ENCODE results near the gene ACO2.
"Not testable (repeated sequence)": the region's sequence is repeated elsewhere in the genome, so short reads cannot be mapped to it uniquely, and the experiment has no call there.

The ACO2 gene

DNA sequence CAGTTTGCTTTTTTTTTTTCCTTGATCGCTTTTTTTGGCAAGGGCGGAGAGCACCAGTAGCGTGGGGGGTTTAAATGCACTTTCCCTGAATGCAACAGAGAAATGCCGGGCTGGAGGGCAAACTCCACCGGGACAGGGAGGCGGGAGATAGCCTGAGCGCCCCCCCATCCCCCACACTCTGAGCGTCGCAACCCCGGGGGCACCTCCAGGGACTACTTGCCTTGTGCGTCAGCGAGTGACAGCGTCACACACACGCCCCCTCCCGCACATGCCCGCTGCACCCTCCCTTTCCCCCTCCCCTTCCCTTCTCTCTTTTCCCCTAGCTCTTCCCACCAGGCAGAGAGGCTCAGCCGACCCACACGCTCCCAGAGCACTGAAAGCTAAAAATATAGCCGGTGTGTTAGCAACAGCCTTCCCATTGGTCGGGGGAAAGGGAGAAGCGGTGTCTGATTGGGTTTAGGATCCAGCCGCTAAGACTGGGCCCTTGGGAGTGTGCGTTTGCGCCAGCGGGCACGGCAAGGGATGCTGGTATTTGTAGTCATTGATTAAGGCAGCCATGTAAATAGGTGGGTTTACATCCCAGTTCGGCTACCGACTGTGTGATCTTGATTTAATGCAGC, 20.6 kb upstream of the ACO2 start:
- peak; percentile 97 for DNase-seq

DNA sequence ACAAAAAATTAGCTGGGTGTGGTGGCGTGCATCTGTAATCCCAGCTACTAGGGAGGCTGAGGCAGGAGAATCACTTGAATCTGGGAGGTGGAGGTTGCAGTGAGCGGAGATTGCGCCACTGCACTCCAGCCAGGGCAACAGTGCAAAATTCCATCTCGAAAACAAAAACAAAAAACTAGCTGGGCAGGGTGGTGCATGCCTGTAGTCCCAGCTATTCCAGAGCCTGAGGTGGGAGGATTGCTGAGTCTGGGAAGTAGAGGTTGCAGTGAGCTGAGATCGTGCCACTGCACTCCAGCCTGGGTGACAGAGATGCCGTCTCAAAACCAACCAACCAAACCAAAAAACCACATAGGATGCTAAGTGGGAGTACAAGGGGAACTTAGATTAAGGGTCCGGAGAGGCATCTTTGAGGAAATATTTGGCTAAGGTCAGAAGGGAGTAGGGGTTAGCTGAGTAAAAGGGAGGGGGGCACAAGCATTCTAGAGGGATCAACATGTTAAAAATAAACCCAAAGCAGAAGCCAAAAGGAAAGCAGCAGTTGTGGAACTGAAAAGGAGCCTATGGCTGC, 10.7 kb upstream of the ACO2 start:
- no peak for DNase-seq

DNA sequence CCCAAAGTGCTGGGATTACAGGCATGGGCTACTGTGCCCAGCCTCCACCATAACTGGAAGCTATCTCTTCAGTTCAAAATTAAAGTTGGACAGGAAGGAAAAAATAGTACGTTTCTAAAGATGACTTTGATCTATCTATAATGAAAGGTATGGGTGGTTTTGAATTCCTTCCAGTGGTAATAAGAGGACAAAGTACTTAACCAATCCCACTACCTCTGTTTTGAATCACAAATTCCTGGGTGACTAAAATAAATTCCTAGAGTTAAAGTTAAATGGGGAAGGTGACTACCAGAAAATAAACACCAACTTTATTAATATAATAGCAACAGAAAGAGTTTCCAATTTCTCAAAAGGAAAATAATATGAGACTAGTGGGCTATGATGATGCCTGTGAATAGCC, 9.5 kb upstream of the ACO2 start:
- DNase-seq = no peak

DNA sequence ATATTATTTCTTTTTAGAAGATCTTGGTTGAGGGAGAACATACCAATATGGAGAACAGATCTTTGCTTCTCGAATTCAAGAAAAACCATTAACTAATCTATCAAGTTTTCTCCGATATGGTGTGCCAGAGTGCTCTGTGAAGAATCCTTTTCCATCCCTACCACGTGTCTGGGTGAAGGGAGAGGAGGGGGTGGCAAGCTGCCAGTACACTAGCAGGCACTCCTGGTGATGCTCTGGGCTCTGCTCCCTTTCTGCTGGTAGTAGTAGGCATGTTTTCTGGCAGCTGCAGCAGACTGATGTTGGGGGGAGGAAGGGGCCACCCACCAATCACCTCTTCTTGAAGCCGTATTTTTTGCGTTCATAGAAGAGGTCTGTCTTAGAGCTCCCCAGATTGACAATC, 8.8 kb upstream of the ACO2 start:
- not testable (repeated sequence) for DNase-seq

DNA sequence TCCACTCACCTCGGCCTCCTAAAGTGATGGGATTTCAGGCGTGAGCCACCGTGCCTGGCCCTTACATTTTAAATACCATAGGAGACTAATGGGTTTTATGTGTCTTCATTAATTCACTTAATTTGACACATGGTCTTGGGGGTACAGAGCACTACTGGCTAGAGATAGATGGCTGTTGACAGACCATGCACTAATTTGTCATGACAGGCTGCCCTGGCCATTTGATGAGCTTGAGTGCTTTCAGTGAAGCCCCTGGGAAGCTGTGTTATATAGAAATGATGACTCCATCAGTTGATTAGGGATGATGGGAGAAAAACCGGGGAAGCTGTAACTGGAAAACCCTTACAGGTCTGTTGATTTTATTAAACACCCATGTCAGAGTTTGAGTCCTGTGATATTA, 7.0 kb upstream of the ACO2 start:
- DNase-seq = no peak

DNA sequence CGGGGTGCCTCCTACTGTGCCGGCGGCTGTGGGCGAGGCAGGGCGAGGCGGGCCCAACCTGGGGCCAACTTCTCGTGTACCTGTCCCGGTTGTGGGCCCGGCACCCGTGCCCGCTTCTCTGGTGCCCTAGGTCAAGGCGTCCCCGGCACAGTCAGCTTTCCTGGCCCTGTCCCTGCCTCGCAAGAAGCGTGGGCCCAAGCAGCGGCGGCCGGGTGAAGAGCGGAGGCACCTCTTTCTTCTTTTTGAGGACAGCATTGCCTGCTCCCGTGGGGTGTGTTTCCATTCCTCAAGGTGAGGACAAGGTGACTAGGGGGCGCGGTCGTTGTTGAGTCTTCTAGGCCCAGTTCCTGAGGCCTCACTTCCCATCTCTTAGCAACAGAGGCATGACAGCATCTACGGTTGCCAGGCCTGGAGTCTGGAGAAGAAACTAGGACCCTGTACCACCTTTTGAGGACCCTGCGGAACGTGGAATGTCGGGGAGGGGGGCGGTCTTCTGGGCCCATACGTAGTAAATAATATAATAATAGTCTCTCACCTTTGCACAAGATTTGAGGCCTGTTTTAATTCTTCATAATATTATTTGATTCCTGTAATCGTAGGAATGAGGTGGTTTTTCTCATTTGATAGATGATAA, 418 bp downstream of the ACO2 start:
- no peak for DNase-seq

DNA sequence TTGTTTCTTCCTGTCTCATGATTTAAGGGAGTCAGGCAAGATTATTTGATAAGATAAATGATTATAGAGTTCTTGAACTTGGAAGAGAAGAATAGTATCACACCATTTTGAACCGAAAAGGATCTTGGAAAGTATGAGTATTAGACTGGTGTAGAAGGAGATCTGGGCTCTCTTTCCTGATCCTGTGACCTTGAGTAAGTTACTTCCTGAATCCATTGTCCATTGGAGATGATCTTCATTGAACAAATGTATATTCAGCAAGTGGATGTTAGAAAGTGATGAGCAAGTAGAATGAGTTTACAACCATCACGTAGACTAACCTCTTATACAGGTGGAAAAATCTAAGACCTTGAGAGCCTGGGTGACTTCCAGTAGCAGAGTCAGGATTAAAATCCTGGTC, 2.0 kb downstream of the ACO2 start:
- no peak for DNase-seq

DNA sequence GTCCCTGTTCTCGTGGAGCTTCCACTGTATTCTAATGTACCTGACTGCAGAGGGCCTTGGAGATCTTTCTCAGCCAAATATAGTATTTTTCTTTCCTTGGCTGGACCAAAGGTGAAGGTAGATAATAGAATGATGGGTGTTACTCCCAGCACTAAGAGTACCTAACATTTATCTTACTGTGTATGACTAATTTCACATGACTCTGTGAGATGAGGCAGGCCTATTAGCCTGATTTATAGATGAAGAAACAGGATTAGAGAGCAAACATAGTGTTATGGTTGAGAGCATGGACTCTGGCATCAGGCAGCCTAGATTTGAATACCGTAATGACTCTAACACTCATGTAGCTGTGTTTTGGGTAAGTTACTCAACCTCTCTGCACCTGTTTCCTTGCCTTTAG, 2.7 kb downstream of the ACO2 start:
- DNase-seq = no peak

DNA sequence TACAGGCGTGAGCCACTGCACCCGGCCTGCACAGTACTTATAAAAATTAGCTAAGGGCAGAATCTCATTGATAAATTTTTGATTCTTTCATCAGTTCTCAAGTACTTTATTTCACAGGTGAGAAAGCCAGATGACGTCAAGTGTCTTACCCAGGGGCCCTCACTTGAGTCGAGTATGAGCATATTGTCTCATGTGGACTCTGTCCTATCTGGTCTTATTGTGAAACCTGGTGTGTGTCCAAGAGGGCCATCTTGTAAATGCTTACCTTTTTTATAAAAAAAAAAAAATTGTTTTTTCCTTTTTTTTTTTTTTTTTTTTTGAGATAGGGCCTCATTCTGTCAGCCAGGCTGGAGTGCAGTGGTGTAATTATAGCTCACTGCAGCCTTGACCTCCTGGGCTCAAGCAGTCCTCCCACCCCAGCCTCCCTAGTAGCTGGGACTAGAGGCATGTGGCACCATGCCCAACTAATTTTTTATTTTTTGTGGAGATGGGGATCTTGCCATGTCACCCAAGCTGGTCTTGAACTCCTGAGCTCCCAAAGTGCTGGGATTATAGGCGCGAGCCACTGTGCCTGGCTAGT, 6.0 kb downstream of the ACO2 start:
- no peak for DNase-seq

DNA sequence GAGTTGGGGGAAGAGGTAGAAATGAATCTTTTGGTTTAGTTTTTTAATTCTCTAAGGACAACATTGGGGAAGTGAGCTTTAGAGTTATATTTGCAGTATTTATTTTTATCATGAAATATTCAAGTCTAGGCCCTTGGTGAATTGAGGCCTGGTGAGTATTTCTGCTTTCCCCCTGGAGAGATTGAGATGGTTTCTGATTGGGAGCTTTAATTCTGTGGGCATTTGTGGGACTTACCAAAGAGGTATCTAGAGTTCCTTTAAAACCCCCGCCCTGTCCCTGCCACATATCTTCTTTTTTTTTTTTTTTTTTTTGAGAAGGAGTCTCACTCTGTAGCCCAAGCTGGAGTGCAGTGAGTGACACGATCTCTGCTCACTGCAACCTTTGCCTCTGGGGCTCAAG, 9.6 kb downstream of the ACO2 start:
- no peak for DNase-seq

DNA sequence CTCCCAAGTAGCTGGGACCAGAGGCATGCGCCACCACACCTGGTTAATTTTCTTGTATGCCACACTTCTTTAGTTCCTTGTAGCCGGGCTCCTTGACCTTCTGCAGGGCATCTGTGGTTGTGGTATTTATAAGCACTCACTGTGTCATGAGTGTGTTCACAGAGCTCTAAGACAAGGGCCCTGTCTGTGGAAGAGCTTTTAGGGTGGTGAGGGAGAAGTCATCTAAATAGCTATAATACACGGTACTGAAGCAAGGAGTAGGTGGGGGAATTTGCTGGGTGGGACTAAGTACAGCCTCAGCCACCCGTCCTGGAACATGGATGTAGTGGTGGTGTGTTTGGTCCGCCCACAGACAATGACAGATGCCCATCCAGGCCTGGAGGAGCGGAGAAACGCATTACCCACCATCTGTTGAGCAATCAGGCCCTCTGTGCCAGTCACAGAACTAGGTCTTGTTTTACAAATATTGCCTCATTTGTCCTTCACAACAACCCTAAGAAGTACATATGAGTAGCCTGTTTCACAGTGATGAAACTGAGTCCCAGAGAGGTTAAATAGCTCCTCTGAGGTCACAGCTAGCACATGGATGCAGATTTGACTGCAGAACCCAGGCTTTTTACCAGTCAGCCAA, 10.1 kb downstream of the ACO2 start:
- DNase-seq = no peak

DNA sequence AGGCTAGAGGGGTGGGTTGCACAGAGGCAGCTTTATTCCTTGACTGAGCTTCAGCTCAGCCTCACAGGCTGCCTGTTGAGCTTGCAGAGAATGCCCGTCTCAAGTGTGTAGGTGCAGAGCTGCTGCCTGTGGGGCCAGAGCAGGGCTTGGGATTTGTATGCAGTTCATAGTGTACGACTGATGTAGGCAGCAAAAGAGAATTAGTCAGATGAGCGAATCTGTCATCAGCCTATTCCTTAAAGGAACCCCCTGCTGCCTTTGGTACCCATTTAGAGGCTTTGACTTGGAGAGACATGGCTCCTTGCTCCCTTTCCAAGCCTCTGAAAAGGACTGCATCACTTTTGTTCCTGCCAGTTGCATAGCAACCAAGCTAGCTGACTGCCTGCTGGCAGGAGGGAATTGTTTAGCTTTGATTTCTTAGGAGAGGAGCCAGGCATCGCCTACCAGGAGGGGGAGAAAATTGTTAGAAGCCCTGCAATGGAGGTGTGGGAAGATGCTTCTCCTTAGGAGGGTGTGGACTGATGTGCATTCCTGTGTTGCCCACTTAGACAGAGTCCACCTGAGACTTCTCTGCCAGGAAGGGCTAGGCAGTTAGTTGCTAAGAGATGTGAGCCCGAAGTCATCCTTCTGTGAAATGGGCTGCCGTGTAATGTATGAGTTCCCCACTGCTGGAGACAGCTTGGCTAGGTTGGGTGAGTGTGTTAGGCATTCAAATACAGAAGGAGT, 10.9 kb downstream of the ACO2 start:
- DNase-seq = no peak

DNA sequence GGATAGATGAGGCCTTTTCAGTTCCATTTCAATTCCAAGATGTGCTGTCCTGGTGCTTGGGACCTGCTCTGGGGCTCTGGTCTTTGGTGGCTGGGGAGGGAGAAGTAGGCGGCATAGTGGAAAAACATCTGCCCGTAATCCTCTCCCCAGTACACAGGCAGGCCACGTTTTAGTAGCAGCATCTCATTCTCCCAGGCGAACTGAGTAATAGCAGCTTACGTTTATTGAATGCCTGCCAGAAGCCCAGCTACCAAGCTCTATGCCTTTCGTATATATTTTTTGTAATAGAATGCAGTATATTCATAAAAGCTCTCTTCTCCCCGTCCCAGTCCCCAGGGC, 11.4 kb downstream of the ACO2 start:
- peak; percentile 62 for DNase-seq

DNA sequence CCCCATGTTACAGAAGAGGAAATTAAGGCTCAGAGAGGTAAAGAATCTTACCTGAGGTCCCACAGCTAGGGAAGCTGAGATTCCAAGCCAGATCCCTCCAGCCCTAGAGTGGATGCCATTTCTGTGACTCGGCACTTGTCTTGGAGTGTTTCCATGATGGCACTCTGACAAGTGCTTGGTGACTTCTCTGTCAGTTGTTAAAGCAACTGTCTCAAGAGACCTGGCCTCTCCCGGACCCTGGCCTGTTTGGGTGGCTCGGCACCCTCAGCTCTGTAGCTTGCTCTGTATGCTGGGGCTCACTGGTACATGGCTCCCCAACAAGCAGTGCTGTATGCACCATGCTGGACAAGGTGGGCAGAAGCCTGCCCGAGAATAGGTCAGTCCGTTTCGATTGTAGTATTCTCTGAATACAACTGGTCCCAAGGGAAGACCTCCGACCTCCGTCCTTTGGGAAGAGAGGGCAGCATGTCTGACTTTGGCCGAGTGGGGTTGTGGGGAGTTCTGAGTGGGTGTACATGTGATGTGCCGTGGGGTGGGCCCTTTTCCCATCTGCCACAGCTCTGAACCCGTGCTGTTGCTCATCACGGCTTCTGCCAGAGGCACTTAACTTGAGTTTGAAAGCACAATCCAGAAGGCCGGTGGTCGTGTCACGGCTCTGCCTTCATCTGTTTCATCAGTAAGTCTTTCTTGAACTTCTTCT, 12.4 kb downstream of the ACO2 start:
- DNase-seq = no peak

DNA sequence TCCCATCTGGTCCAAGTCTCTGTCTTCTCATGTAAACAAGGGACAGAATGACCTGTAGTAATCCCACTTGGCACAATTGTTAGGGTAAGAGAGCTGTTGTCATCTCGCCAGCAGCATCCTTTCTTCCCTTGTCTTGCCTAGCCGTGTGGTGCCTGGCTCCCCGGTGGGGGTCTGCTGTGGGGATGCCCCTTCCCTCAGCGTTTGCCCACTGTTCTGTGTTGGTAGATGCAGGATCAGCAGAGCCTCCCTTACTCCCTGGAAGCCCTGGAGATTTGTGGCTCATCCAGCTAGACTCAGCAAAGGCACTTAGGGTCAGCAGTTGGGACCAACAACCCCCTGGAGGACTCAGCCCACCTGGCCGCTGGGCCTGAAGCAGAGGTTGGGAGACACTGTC, 13.0 kb downstream of the ACO2 start:
- DNase-seq = no peak

DNA sequence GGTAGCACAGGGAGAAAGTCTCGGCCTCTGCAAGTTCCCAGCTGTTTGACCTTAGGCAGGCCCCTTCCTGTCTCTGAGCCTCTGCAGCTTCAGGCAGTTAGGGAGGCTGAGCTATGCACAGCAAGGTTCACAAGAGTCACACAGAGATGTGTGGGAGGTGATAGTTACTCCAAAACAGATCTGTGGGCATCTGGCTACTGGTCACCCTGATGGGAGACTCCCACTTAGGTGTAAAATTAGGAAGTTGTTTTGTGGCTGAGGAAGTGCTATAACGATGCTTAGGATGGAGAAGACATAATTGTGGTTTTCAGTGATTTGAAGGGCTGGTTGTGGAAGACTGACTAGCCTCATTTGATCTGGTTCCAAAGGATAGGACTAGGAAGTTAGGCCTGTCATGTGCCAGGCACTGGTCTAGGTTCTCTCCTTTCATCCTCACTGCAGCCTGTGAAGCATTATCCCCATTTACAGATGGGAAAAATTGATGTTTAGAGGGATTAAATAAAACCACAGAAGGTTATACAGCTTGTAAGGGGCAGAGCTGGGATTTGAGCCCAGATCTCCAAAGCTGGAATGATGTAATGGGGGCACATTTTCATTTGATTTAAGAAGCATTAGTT, 13.5 kb downstream of the ACO2 start:
- no peak for DNase-seq

DNA sequence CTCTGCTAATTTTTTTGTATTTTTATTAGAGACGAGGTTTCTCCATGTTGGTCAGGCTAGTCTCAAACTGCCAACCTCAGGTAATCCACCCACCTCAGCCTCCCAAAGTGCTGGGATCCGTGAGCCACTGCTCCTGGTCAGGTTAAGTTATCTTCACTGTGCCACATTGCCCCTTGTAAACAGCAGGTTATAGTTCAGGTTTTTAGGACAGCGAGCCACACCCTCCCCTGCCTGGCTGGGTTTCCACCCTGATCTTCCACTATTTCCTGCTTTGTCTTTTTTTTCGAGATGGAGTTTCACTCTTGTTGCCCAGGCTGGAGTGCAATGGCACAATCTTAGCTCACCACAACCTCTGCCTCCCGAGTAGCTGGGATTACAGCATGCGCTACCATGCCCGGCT, 16.1 kb downstream of the ACO2 start:
- DNase-seq = no peak

DNA sequence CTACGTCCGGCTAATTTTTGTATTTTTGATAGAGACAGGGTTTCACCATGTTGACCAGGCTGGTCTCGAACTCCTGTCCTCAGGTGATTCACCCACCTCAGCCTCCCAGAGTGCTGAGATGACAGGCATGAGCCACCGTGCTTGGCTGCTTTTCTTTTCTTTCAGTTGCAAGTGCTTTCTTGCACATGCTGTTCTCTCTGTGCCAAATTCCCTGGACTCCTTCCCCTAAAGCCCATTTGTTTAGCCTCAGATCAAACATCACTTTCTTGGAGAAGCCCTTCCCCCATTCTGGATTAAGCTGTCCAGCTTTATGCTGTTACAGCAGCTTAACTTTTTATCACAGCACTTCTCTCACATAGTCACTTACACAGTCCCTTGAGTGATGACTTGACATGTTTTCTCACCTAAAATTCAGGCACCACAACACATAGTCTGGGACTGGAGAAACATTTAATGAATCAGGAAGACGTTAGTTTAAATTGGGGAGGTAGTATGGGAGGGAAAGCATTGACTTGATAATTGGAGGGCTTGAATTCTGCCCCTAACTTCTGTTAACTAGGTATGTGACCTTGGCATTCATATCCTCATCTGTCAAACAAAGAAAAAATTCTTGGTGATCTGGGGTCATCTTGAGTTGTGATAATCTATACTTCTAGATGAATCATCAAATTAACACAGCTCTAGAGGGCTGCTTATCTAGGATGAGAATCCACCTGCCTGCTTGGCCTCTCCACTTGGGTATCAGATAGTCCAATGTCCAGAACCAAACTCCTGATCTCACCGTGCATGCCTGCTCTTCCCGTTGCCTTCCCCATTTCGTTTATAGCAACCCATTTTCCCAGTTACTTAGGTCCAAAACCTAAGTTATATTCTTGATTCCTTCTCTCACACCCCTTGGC, 18.4 kb downstream of the ACO2 start:
- DNase-seq = no peak

DNA sequence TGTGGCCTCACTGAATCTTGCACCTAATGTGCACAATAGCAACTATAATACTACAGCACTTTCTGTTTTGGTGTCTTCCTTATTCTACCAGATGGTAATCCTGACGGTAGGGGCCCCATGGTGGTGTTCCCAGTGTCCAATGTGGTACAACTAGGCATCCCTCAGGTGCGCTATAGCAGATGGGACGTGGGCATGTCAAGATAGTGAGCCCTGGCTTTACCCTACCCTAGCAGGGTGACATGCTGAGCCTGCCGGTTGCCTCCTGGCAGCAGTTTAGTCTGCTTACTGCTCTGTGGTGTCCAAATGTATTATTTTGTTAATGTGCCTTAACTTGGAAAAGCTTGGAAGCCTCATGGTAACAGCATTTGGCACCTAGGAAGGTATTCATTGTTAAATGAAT, 19.2 kb downstream of the ACO2 start:
- DNase-seq = no peak

DNA sequence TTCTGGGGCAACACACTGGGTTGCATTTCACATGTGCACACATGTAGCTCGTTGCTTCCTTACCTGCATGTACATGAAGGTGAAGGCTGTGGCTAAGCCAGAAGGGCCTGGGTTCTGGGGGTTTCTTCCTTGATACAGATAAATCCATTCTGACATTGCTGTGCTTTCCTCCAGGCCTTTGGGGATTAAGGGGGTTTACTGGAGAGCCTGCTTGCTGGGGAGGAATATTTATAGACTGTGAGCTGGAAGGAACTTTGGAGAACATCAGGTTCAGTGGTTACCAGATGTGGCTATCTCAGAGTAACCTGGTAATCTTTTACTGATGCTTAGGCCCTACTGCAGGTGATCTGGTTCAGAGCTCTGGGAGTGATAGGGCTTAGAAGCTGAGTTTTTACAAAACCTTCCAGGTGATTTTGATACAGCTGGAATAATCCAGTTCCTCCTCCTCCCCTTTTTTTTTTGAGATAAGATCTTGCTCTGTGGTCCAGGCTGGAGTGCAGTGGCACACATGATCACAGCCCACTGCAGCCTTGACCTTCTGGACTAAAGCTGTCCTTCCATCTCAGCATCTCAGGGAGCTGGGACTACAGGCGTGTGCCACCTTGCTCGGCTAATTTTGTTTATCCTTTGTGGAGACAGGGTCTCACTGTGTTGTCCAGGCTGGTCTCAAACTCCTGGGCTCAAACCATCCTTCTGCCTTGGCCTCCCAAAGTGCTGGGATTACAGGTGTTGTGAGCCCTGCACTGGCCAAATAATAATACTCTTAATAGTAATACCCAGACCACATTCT, 19.9 kb downstream of the ACO2 start:
- DNase-seq = no peak

Data from amniotic stem cell (primary cell).